NCI-H1105 (cell line): ENCODE measurements around the gene MYO9B.

Experiments
- DNase-seq: peaks from one replicate; lab custom pipeline; 2025; lab: John Stamatoyannopoulos, UW

Gene MYO9B, protein sequence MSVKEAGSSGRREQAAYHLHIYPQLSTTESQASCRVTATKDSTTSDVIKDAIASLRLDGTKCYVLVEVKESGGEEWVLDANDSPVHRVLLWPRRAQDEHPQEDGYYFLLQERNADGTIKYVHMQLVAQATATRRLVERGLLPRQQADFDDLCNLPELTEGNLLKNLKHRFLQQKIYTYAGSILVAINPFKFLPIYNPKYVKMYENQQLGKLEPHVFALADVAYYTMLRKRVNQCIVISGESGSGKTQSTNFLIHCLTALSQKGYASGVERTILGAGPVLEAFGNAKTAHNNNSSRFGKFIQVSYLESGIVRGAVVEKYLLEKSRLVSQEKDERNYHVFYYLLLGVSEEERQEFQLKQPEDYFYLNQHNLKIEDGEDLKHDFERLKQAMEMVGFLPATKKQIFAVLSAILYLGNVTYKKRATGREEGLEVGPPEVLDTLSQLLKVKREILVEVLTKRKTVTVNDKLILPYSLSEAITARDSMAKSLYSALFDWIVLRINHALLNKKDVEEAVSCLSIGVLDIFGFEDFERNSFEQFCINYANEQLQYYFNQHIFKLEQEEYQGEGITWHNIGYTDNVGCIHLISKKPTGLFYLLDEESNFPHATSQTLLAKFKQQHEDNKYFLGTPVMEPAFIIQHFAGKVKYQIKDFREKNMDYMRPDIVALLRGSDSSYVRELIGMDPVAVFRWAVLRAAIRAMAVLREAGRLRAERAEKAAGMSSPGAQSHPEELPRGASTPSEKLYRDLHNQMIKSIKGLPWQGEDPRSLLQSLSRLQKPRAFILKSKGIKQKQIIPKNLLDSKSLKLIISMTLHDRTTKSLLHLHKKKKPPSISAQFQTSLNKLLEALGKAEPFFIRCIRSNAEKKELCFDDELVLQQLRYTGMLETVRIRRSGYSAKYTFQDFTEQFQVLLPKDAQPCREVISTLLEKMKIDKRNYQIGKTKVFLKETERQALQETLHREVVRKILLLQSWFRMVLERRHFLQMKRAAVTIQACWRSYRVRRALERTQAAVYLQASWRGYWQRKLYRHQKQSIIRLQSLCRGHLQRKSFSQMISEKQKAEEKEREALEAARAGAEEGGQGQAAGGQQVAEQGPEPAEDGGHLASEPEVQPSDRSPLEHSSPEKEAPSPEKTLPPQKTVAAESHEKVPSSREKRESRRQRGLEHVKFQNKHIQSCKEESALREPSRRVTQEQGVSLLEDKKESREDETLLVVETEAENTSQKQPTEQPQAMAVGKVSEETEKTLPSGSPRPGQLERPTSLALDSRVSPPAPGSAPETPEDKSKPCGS (N-terminal part only)

DNA sequence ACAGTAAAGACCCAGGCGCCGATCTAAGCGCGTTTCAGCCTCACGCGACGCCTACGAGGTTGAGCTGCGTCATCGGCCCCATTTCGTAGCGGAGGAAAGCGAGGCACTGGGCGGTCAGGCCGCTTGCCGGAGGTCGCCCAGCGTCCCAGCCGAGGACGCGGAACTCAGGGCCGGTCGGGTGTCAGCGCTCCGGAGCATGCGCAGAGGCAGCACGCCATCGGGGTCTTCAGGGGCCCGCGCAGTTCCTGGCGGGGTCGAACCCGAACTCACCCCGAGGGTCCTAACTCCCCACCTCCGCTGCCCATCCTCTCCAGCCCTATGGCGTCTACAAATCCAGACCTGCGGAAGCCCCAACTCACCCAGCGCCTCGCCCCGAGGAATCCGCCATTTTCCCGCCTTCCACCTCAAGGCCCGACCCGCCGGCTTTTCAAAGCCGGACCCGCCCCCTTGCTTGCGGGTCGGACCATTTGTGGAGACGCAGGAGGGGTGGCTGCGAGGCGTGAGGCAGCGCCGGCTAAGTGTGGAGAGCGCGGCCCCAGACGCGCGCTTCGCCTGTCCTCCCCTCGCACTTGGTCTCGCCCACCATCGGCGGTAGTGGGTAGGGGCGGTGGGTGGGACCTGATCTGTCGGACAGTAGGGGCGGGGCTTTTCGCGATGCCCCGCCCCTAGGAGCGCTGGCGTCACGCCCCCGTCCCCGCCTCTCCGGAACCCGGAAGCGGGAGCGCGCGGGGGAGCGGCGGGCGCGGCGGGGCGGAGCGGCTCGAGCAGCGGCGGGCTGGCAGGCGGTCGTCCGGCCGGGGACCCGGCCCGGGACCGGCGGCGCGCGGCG lies at the start of gene MYO9B, which contains the start of gene HAUS8:
MYO9B (plus strand) TSS at position 743 of the 829 bp plus-strand sequence. CDS start 25,941 bp downstream, outside the sequence.
HAUS8 (minus strand) TSS at position 418 of the 829 bp plus-strand sequence; CDS start at position 388, 30 bp downstream.
- peak; percentile 98 for DNase-seq

DNA sequence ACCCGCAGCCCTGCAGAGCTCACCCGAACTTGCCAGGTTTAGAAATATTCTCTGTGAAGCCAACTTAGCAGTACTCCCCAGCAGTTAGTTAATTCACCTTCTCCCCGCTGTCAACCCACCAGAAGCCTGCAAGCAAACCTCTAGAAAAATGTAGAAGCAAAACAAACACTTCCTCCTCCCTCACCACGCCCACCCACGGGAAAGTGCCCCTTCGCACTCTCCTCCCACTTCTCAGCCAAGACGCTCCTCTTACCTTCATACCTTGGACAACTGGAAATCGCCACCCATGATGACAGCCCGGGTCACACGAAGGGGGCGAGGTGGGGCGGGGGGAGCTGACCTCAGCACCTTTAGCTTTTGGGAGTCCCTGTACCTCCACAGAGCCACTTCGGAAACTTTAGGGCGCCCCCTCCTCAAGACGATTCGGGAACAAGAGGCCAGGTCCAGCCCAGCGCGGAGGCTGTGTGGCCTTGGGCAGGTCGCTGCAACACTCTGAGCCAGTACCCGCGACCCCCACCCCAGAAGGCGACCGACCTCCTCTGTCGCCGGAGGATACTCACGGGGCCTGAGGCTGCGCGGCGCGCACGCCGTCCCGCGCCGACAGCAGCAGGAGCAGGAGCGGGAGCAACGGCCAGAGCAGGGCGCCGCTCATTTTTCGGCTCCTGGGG lies 49.5 kb upstream of the MYO9B start:
- DNase-seq: no peak

- DNase-seq: no peak
These were observed 48.7 kb upstream of the MYO9B start, which contains the start of gene CPAMD8 for GRCh38 chr19:17026706-17027534. Gene CPAMD8 (minus strand): TSS chr19:17026810. CDS start chr19:17026642, 168 bp downstream.

GRCh38 chr19:17027535-17027975 lies 48.0 kb upstream of the MYO9B start:
- no peak for DNase-seq

GRCh38 chr19:17031741-17032140 lies 43.8 kb upstream of the MYO9B start:
- DNase-seq: no peak

DNA sequence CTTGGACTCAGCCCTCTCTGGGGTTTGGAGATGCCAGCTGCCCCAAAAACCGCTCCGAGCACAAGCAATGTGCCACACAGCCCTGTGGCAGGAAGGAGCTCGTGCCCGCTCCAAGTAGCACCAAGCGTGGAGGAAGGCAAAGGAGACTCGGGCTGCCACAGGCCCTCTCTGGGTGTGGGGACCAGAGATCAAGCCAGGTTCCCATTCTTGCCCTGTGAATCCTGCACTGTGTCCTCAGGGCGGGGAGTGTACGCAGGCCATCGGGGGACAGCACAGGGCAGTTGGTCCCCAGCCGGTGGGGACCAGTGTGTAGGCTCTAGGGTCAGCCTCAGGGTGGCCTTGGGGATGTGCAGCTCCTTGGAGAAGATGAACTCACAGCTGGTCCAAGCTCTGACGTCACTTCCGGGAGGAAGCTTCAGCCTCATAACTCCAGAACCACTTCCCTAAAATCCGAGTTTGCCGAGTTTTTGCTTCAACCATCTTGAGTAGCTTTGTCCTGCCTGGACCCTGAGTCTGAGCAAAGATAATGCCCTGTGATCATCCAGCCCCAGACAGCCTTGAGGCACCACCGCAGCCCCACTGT lies 39.6 kb upstream of the MYO9B start:
- no peak for DNase-seq

- DNase-seq: no peak
These were observed 38.9 kb upstream of the MYO9B start for GRCh38 chr19:17036640-17037039.

DNA sequence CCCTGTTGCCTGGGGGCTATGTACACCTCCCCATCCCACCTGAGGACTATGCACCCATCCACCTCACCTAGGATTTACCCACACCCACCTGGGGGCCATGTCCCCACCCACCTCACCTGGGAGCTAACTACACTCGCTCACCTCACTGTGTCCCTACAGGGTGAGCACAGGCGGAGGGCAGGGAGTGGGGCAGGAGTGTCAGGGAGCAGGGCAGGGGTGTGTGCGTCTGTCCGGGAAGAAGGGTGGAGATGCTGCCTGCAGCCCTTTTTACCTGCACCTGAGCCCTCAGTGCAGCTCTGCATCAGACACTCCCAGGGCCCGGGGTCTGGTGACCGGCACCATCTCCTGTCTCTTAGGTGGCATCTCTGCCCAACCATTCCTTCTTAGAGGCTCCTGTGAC lies 38.4 kb upstream of the MYO9B start:
- no peak for DNase-seq

DNA sequence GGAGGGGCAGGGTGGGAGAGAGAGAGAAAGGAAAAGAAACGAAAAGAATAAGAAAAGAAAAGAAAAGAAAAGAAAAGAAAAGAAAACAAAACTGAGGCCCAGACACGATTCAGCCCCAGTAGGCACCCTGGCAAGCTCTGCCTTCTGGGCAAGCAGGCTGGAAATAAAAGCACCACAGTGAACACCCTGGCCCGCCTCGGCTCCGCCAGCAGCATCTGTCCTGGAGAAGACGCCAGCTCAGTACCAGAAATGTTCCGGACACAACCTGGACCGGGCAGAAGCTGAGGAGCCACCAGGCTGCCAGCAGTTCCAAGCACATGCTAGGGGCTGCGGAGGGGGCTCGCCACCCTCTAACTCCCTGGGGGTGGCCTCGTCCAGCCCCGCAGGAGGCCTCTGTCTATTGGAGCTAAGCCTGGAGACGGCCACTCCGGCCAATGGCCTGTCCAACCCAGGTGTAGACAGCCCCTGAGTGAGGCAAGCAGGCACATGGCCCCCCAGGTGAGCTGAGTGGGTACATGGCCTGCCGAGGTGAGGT lies 37.5 kb upstream of the MYO9B start:
- DNase-seq: no peak

GRCh38 chr19:17041976-17042375 lies 33.6 kb upstream of the MYO9B start:
- DNase-seq: no peak

- no peak for DNase-seq
These were observed 31.8 kb upstream of the MYO9B start for GRCh38 chr19:17043744-17044143.

DNA sequence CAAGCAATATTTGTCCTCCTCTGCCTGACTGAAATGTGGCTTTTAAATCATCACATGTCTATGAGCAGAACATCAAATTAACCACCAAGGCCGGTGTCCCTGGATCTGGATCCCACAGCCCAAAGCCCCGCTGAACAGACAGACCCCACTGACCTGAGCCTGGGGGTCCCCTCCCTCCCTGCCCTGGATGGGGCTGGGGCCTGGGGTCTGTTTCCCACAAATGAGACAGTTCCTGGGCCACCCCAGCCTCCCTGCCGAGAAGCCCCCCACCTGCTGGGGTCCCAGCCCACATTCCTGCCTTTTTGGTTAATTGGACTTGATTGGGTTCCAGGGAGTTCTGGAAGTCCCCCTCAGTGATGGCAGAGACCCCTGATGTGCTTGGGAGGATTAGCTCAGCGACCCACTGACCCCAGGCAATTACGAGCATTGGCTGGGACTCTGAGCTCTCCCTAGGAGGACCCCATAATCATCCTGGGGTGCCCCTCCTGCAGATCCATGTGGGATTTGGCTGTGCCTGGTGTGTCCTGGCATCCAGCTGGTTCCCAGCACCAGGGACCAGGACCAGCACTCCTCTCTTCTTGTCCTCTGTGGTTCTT lies 29.6 kb upstream of the MYO9B start:
- DNase-seq: no peak

DNA sequence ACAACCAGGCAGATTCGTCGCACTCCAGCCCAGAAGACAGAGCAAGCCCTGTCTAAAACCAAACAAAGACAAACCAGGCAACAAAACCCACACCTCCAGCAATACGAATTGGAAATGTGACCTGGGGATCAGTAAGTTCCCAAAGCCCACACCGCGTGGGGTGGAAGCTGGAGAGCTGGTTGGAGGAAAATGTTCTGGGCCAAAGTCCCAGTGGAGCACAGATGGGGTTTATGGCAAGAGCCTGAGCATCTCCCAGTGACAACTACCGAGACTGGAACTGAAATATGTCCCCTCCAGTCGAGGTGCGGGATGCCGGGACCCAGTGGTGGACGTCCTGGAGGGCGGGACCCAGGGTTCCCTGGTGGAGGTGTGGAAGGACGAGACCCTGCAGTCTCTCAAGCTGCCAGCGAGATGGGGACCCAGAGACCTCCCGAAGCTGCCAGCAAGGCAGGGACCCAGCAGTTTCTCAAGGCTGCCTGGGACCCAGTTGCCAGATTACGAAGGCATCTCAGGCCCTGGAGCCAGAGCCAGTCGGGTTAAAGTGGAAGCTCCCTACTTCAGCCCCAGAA lies 26.6 kb upstream of the MYO9B start:
- no peak for DNase-seq

GRCh38 chr19:17049711-17050280 lies 25.8 kb upstream of the MYO9B start:
- no peak for DNase-seq

DNA sequence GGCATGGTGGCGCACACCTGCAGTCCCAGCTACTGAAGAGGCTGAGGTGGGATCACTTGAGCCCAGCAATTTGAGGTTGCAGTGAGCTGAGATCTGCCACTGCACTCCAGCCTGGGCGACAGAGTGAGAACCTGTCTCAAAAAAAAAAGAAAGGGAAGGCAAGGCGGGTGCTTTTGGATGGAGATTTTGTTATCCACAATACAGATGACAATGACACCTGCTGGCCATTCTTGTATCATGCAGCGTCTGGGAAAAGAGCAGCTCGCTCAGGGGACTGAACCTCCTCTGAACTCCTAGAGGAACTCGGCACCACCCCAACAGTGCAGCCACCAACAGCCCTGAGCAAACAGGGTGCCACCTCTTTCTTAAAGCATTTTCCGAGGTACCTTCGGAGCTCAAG lies 23.1 kb upstream of the MYO9B start:
- DNase-seq: no peak

DNA sequence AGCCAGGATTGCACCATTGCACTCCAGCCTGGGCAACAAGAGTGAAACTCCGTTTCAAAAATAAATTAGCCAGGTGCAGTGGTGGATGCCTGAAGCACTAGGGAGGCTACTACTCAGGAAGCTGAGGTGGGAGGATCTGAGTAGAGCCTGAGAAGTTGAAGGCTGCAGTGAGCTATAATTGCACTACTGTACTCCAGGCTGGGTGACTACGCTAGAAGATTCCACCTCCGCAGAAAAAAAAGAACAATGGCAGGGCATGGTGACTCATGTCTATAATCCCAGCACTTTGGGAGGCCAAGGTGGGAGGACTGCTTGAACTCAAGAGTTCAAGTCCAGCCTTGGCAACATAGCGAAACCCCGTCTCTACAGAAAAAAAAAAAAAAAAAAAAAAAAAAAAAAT lies 20.8 kb upstream of the MYO9B start:
- DNase-seq: no peak

DNA sequence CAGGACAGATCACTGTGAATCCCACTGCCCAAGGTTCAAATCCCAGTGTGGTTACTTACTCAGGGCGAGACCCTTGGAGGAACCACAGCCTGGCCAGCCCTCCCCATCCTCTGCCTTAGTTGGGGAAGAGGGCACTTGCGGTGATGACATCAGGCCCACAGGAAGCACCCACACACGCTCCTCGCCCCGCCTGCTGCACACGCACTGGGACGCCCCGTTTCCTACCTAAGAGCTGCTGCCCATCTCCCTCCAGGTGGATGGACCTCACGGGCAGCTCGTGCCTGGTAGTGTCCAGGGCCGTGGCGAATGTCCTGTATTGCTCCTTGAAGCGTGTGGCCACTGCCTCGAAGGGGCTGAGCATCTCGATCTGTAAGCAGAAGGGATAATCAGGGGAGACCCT lies 19.9 kb upstream of the MYO9B start:
- DNase-seq: no peak

DNA sequence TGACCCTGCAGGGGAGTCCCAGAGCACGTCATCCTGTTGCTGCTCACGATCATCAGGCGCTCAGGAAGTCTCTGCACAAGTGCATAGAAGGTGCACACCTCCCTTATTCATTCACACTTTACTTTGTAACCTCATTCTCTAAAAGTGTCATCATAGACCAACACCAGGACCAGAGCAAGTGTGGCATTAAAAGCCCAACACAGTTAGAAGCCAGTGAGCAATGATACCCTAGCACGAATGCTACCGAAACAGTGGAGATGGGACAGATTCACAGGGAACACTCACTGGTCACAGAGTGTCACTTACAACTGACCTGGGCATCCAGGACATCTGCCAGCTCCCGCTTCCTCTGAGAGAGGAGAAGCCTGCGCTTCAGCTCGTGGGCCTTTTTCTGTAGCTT lies 17.3 kb upstream of the MYO9B start:
- no peak for DNase-seq
